PC-3 (cell line): ENCODE measurements around the gene RNF225. TPM values are rescaled to one million over a fixed set of nuclear protein-coding genes. Genes with fewer than 3 reads are reported as not detected.

Source experiments
- ATAC-seq: fragments of 200-7000 bp; cut with Tn5 transposase; 2 replicates; pipeline ENCODE4 v1.9.1; 2020; ENCODE audit warnings: mild to moderate bottlenecking, moderate library complexity
- BruUV-seq: library from RNA; stranded (reverse); fragments of 400-500 nt; replicated peaks from 2 replicates; lab custom pipeline; 2021; lab: Mats Ljungman, UMichigan
- CTCF ChIA-PET: fragments of 300-600 bp; sonication (Branson Sonifier 250); formaldehyde crosslinking; loops from one replicate; lab custom pipeline; 2022; ENCODE audit warnings: antibody characterized with exemption; lab: Charles Lee
- POLR2A ChIA-PET: fragments of 300-600 bp; sonication (Branson Sonifier 250); formaldehyde crosslinking; loops from one replicate; lab custom pipeline; 2022; ENCODE audit warnings: antibody characterized with exemption; ENCODE audit not compliant: unreplicated experiment; lab: Charles Lee
- DNase-seq: peaks from one replicate; pipeline ENCODE4 v3.0.0-alpha.2; 2015
- H2AFZ ChIP-seq: fragments of 300-600 bp; sonication (generic); 2 replicates; pipeline ENCODE4 v1.6.0; 2016; ENCODE audit warnings: antibody characterized with exemption, low read length
- H3F3A ChIP-seq: fragments of 300-600 bp; sonication (generic); one replicate; pipeline ENCODE4 v1.6.0; 2017; ENCODE audit warnings: antibody characterized with exemption, low read length, control low read depth, mild to moderate bottlenecking; ENCODE audit not compliant: unreplicated experiment
- H3K27ac ChIP-seq: fragments of 300-600 bp; sonication (generic); 2 replicates; pipeline ENCODE4 v1.5.1; 2016; ENCODE audit warnings: mild to moderate bottlenecking, low read length
- H3K27me3 ChIP-seq: fragments of 300-600 bp; sonication (generic); 2 replicates; pipeline ENCODE4 v1.6.1; 2016; ENCODE audit warnings: low read length, mixed read lengths
- H3K36me3 ChIP-seq: fragments of 300-600 bp; sonication (generic); 2 replicates; pipeline ENCODE4 v1.6.1; 2016; ENCODE audit warnings: low read depth, mixed run types, low read length, mixed read lengths
- H3K4me1 ChIP-seq: fragments of 300-600 bp; sonication (generic); 2 replicates; pipeline ENCODE4 v1.5.1; 2016; ENCODE audit warnings: low read length; ENCODE audit not compliant: insufficient read depth
- H3K4me2 ChIP-seq: fragments of 300-600 bp; sonication (generic); 2 replicates; pipeline ENCODE4 v1.6.0; 2016; ENCODE audit warnings: low read length
- H3K4me3 ChIP-seq: fragments of 300-600 bp; sonication (generic); 2 replicates; pipeline ENCODE4 v1.5.1; 2016; ENCODE audit warnings: mild to moderate bottlenecking, low read length, mixed read lengths
- H3K79me2 ChIP-seq: fragments of 300-600 bp; sonication (generic); 2 replicates; pipeline ENCODE4 v1.6.1; 2017; ENCODE audit warnings: low read length, mixed read lengths
- H3K9ac ChIP-seq: fragments of 300-600 bp; sonication (generic); 2 replicates; pipeline ENCODE4 v1.6.0; 2016; ENCODE audit warnings: mild to moderate bottlenecking, low read length
- H3K9me2 ChIP-seq: fragments of 300-600 bp; sonication (generic); replicated peaks from 2 replicates; pipeline ENCODE4 v1.6.1; 2016; ENCODE audit warnings: mixed run types, low read length, mixed read lengths
- H3K9me3 ChIP-seq: fragments of 300-600 bp; sonication (generic); 2 replicates; pipeline ENCODE4 v1.6.1; 2016; ENCODE audit warnings: low read length, mixed read lengths
- H4K20me1 ChIP-seq: fragments of 300-600 bp; sonication (generic); 2 replicates; pipeline ENCODE4 v1.6.1; 2016; ENCODE audit warnings: low read length, mixed read lengths
- EZH2 ChIP-seq: fragments of 300-600 bp; sonication (generic); IDR thresholded peaks from one replicate; pipeline ENCODE4 v1.6.1; 2017; ENCODE audit warnings: antibody characterized with exemption, mild to moderate bottlenecking, low read length; ENCODE audit not compliant: unreplicated experiment
- EZH2phosphoT487 ChIP-seq: fragments of 300-600 bp; sonication (generic); IDR thresholded peaks from 2 replicates; pipeline ENCODE4 v1.6.1; 2018; ENCODE audit warnings: mild to moderate bottlenecking, antibody characterized with exemption, low read length, borderline replicate concordance
- intact Hi-C: fragments of 100-400 bp; cut with micrococcal nuclease; formaldehyde crosslinking; loops from 2 replicates; pipeline ENCODE4 v1.9.0; 2023
- total RNA-seq: library from RNA; depleted of rRNA; stranded (reverse); fragments of >200 nt; gene quantifications from 2 replicates; pipeline ENCODE4 v1.2.3, GENCODE V29; 2014
- TF ChIP-seq, protein P1 (sequence below): fragments of 300-600 bp; sonication (generic); conservative IDR thresholded peaks from 2 replicates; pipeline ENCODE4 v1.5.1; 2017; ENCODE audit warnings: antibody characterized with exemption, low read depth, mild to moderate bottlenecking, low read length

Gene RNF225
- total RNA-seq, 1 experiment from 2014 or later, result 2.2 TPM

GRCh38 chr19:58397533-58398037 is 2.1 kb downstream of the RNF225 start:
- BruUV-seq, result no TSS peak
- no peaks in the 10 kb centered on the region for H3K9me2 ChIP-seq
- intact Hi-C loops, result no loop called here
- no peaks in the 10 kb centered on the region for H3K27me3 ChIP-seq
- no peak overlapping the region for H2AFZ ChIP-seq
- peaks cover 24% of the 10 kb centered on the region for H3K36me3 ChIP-seq
- H3K4me1 ChIP-seq, result peaks cover 37% of the 10 kb centered on the region
- ATAC-seq (no peak), DNase-seq (no peak)
- TF ChIP-seq EZH2 (no peak), EZH2phosphoT487 (no peak)
- TF ChIP-seq, protein P1, sequence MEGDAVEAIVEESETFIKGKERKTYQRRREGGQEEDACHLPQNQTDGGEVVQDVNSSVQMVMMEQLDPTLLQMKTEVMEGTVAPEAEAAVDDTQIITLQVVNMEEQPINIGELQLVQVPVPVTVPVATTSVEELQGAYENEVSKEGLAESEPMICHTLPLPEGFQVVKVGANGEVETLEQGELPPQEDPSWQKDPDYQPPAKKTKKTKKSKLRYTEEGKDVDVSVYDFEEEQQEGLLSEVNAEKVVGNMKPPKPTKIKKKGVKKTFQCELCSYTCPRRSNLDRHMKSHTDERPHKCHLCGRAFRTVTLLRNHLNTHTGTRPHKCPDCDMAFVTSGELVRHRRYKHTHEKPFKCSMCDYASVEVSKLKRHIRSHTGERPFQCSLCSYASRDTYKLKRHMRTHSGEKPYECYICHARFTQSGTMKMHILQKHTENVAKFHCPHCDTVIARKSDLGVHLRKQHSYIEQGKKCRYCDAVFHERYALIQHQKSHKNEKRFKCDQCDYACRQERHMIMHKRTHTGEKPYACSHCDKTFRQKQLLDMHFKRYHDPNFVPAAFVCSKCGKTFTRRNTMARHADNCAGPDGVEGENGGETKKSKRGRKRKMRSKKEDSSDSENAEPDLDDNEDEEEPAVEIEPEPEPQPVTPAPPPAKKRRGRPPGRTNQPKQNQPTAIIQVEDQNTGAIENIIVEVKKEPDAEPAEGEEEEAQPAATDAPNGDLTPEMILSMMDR, result no peak
- H3K9me3 ChIP-seq, result no peaks in the 10 kb centered on the region
- H3K79me2 ChIP-seq, result peaks cover 15% of the 10 kb centered on the region
- no peak overlapping the region for H3K4me3 ChIP-seq
- H3F3A ChIP-seq, result peaks cover 19% of the 10 kb centered on the region
- ChIA-PET CTCF (no interaction called here), POLR2A (no interaction called here)
- H3K9ac ChIP-seq, result no peak overlapping the region
- peaks cover 25% of the 10 kb centered on the region for H4K20me1 ChIP-seq
- no peak overlapping the region for H3K27ac ChIP-seq
- no peak overlapping the region for H3K4me2 ChIP-seq

DNA sequence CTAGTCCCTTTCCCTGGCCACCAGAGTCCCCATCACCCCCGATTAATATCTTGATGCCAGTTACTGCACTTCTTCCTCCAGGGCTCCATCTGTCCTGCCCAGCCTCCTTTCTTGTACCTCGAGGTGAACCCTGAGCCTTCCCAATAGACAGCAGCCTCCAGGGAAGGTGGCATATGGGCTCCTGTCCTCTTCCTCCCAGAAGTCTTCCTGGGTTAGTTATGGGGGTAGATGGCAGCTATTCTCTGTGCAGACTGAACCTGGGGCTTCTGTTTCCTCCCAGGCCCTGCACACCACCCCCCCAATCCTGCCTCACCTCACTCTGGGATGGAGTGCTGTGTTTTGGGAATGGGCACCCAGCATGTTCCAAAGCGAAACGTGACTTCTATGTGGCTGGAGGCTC is 2.6 kb downstream of the RNF225 start:
- peaks cover 21% of the 10 kb centered on the region for H4K20me1 ChIP-seq
- ChIA-PET CTCF (no interaction called here), POLR2A (no interaction called here)
- peaks cover 15% of the 10 kb centered on the region for H3F3A ChIP-seq
- no peak for ATAC-seq
- H3K4me3 ChIP-seq, result no peak overlapping the region
- TF ChIP-seq EZH2phosphoT487 (no peak), EZH2 (no peak)
- TF ChIP-seq, protein P1, result no peak
- peaks cover 37% of the 10 kb centered on the region for H3K4me1 ChIP-seq
- H3K79me2 ChIP-seq, result peaks cover 11% of the 10 kb centered on the region
- H3K4me2 ChIP-seq, result no peak overlapping the region
- no peak overlapping the region for H3K27ac ChIP-seq
- H3K9ac ChIP-seq, result no peak overlapping the region
- peaks cover 19% of the 10 kb centered on the region for H3K36me3 ChIP-seq
- H3K9me2 ChIP-seq, result no peaks in the 10 kb centered on the region
- intact Hi-C loops, result no loop called here
- H3K9me3 ChIP-seq, result no peaks in the 10 kb centered on the region
- no peak overlapping the region for H2AFZ ChIP-seq
- DNase-seq, result no peak
- H3K27me3 ChIP-seq, result no peaks in the 10 kb centered on the region
- no TSS peak for BruUV-seq

- intact Hi-C loops, result no loop called here
- no peak overlapping the region for H3K4me3 ChIP-seq
- peaks cover 37% of the 10 kb centered on the region for H3K4me1 ChIP-seq
- peaks cover 14% of the 10 kb centered on the region for H3K36me3 ChIP-seq
- no TSS peak for BruUV-seq
- no peak for TF ChIP-seq EZH2phosphoT487
- no peak for TF ChIP-seq EZH2
- TF ChIP-seq, protein P1, result no peak
- H3K9ac ChIP-seq, result no peak overlapping the region
- H3F3A ChIP-seq, result peaks cover 15% of the 10 kb centered on the region
- peaks cover 17% of the 10 kb centered on the region for H4K20me1 ChIP-seq
- POLR2A ChIA-PET, result no interaction called here
- no peak overlapping the region for H3K27ac ChIP-seq
- CTCF ChIA-PET, result no interaction called here
- H2AFZ ChIP-seq, result no peak overlapping the region
- no peaks in the 10 kb centered on the region for H3K9me3 ChIP-seq
- ATAC-seq (no peak), DNase-seq (no peak)
- no peaks in the 10 kb centered on the region for H3K9me2 ChIP-seq
- no peak overlapping the region for H3K4me2 ChIP-seq
- no peaks in the 10 kb centered on the region for H3K27me3 ChIP-seq
- peaks cover 6% of the 10 kb centered on the region for H3K79me2 ChIP-seq
Observed at GRCh38 chr19:58398545-58398944, 3.1 kb downstream of the RNF225 start.
